ENCODE measurements around the gene ZNF716.
"Not testable (repeated sequence)": the region's sequence is repeated elsewhere in the genome, so short reads cannot be mapped to it uniquely, and the experiment has no call there.

The ZNF716 gene

DNA sequence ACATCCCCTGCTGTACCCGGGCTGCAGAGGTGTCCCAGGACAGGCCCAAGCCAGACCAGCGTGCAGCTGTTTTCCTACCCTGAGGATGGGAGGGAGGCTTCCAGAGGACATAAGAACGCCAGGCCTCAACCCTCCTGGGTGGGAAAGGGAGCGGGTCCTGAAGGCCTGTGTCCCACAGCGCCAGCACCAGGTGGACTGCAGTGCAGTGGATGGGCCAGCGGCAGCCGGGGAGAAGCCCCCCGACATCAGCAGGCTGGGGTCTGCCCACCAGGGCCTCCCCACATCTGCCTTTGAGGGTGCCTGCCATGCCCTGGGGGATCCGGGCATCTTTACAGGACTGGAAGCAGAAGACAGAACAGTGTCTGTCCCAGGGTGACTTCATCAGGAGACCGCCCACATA is 22.8 kb upstream of the ZNF716 start:
- DNase-seq: no peak

DNA sequence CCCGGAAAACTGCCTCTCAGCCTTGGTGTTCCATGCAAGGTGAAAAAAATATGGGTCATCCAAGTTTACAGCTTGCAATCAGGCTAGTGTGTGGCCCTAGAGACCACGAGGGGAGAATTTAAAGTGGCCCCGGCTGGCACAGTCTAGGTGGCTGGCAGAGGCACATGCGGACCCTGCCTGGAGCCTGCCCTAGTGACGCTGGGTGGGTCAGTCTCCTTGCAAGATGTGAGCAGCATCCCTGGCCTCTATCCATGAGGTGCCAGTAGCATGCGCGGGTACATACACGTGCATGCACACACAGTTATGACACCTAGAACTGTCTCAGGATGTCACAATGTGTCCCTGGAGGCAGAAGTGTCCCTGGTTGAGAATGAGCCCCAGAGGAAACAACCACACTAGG is 22.4 kb upstream of the ZNF716 start:
- DNase-seq: no peak

DNA sequence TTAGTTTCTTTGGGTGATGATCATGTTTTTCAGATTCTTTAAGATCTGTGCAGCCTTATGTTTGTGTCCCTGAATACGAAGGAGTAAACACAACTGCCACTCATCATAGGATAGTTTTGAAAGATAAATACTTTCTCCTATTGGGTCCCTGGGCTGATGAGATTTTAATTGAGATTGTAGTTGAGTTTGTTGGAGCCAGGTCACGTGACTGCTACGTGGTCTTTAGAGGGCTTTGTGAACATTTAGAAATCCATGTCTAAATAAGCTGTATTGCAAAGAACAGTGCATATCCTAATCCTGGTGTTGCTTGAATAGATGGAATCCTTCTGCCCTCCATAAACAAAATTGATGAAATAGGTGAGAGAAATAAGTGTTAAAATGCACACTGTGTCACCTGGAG is 17.4 kb upstream of the ZNF716 start:
- DNase-seq: no peak

DNA sequence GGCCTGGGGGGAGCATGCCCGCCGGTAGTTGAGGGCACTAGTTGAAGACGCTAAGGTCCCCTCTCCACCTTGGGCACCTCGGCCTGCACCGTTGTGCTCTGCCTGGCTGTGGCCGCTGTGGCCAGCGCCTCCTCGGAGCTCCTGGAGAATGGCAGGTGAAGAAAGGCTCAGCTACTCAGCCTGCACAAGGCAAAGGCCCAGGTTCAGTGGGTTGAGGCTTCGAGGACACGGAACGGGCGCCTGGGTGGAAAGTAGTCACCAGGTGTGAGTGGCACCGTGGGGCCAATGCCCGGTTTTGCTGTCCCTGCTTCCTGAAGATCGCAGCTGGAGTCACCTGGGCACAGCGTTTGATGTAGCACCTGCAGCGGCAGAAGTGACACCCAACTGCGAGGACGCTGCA is 12.4 kb upstream of the ZNF716 start:
- no peak for DNase-seq

DNA sequence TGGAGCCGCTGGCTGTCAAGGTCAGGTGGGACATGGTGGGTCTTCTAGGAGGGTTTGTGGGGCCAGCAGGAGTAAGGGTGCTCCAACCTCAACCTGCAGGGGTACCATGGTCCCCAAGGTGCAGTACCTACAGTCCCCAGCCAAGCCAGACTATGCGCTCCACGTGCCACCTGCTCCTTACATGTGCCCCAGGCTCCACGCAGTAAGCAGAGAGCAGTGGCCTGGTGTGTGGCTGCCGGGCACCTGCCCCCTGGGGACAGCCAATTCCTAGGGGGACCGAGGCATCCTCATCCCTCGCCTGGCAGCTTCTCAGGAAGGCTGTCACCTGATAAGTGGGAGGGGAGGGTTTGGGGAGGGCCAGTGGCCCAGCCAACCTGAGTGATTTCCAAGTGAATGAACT is 11.7 kb upstream of the ZNF716 start:
- DNase-seq: no peak

DNA sequence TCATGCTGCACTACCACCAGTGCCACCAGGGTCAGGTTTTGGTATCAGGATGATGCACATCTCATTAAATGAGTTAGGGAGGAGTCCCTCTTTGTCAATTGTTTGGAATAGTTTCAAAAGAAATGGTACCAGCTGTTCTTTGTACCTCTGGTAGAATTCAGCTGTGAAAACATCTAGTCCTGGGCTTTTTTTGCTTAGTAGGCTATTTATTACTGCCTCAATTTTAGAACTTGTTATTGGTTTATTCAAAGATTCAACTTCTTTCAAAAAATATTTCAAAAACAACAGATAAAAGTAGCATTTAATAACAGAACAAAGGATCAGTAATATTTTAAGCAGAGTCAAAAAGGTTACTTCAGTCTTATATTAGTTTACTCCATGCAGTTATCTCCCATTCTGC is 6.4 kb upstream of the ZNF716 start:
- no peak for DNase-seq

DNA sequence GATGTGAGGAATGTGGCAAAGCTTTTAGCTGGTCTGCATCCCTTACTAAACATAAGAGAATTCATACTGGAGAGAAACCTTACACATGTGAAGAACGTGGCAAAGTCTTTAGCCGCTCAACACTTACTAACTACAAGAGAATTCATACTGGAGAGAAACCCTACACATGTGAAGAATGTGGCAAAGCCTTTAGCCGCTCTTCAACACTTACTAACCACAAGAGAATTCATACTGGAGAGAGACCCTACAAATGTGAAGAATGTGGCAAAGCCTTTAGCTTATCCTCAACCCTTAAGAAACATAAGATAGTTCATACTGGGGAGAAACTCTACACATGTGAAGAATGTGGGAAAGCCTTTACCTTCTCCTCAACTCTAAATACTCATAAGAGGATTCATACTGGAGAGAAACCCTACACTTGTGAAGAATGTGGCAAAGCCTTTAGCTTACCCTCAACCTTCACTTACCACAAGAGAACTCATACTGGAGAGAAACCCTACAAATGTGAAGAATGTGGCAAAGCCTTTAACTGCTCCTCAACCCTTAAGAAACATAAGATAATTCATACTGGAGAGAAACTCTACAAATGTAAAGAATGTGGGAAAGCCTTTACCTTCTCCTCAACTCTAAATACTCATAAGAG is 19.3 kb downstream of the ZNF716 start:
- not testable (repeated sequence) for DNase-seq

DNA sequence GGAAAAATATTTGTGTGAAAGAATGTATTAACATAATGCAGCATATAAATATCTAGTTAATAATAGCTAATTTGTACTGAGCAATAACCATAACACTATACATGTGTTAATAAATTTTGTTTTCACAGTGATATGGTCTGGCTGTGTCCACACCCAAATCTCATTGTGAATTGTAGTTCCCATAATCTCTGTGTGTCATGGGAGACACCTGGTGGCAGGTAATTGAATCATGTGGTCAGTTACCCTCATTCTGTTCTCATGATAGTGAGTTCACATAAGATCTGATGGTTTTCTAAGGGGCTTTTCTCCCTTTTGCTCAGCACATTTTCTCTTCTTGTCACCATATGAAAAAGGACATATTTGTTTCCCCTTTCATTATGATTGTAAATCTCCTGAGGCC is 30.3 kb downstream of the ZNF716 start:
- DNase-seq: not testable (repeated sequence)

DNA sequence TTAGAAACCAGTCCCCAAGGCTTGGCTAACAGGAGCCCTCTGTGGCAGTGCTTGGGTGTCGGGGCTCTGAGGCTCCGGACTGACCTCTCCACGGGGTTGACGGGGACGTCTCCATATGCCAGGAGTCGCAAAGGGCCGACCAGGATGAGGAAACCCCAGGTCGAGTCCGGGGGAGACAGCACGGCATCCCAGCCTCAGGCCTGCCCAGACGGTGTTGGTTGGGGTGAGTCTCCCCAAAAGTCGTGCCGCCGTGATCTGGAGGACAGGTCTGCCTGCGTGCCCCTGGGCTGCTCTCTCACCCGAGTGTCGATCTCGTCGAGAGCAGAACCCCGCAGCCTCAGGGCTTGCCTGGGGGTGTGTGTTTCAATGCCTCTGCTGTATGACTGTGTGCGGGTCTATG is 35.0 kb downstream of the ZNF716 start:
- not testable (repeated sequence) for DNase-seq

DNA sequence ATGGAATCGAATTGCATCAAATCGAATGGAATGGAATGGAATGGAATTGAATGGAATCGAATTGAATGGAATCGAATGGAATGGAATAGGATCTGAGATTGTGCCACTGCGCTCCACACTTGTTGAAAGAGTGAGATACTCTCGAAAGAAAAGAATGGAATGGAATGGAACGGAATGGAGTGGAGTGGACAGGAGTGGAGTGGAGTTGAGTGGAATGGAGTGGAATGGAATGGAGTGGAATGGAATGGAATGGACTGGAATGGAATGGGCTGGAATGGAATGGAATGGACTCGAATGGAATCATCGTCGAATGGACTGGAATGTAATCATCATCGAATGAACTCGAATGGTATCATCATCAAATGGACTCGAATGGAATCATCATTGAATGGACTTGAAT is 38.0 kb downstream of the ZNF716 start:
- no peak for DNase-seq

DNA sequence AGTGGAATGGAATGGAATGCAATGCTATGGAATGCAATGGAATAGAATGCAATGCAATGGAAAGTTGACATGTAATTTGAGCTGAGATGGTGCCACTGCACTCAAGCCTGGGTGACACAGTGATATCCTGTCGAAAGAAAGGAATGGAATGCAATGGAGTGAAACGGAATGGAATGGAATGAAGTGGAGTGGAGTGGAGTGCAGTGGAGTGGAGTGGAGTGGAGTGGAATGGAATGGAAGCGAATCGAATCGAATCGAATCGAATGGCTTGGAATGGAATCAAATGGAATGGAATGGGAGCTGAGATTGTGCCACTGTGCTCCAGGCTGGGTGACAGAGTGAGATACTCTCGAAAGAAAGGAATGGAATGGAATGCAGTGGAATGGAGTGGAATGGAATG is 45.1 kb downstream of the ZNF716 start:
- DNase-seq: not testable (repeated sequence)

DNA sequence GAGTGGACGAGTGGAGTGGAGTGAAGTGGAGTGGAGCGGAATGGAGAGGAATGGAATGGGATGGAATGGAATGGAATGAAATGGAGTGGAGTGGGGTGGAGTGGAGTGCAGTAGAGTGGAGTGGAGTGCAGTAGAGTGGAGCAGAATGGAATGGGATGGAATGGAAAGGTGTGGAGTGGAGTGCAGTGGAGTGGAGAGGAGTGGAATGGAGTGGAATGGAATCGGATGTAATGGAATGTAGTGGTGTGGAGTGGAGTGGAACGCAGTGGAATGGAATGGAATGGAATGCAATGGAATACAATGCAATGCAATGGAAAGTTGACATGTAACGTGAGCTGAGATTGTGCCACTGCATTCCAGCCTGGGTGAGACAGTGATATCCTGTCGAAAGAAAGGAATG is 46.4 kb downstream of the ZNF716 start:
- DNase-seq: no peak

DNA sequence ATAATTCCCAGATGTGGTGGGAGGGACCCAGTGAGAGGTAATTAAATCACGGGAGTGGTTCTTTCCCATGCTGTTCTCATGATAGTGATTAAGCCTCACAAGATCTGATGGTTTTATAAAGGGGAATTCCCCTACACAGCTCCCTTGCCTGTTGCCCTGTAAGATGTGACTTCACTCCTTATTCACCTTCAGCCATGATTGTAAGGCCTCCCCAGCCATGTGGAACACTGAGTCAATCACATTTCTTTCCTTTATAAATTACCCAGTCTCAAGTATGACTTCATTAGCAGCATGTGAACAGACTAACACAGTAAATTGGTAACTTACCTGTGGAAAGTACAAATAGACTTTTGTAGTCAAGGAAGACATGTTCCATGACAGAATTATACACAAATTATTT is 55.2 kb downstream of the ZNF716 start:
- DNase-seq: no peak

All from NCI-H1105 (cell line).